ENCODE results near the gene KAZN. TPM values are rescaled to one million over a fixed set of nuclear protein-coding genes. Genes with fewer than 3 reads are reported as not detected.

KAZN gene
- polyA plus RNA-seq, 2 of the 4 experiments (the other 2 are of a cell fraction) = 1.3 to 1.9 TPM

DNA sequence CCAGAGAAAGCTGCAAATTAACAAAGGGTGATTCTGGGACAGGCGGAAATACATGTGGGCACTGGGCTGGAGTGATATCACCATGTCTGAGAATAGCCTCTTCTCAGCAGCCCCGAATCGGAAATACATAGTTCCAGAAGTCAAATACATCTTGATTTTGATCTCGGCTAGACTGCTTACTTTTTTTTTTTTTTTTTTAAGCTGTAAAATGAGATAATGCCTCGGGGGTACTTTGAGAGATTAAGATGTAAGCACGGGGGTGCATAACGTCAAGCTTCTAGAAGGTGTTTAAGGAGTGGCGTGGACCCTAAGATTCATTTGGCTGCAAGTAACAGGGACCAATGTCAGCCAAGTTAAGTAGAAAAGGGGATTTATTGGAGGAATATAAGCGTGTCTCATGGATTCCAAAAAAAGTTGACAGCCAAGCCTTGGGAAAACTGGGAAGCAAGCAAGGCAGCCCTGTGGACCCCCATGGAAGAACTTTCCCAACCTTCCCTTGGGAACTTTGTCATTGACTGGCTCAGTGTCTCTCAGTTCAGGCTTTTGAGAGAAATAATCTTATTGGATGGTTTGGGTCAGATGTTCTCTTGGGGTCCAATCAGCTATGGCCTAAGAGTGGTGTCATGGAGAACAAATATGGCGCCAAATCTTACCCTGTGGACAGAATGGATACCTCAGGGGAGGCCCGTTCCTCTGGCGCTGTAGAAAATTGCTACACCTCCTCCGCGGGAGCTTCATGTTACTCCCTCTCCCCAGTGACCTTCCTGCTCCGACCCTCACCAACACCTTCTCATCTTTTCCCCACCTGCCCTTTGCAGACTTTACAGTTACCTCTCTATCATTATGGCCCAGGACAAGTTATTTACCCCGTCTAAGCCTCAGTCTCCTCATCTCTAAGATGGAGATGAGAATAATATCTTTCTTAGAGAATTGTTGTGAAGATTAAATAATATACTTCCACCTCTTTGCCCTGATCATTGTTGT lies 186.6 kb downstream of the KAZN start:
- Histone ChIP-seq H3K4me2 (no peak overlapping the region), H3K4me1 (no peaks in the 10 kb centered on the region), H3K9me3 (no peaks in the 10 kb centered on the region), H3K4me3 (no peak overlapping the region), H3K27ac (no peak overlapping the region)
- ChIA-PET CTCF (interaction anchor here (0.8 kb wide), 1 partner anchor 647 kb away, joined by 3 read pairs; no protein-coding TSS in a partner anchor), POLR2A (no interaction called here)
- ATAC-seq = no peak
- TF ChIP-seq RFX5 (IDR thresholded peaks at IDR 0.05) (no peak), SREBF2 (IDR thresholded peaks at IDR 0.05) (no peak), EP300 (IDR thresholded peaks at IDR 0.05) (no peak), ESRRA (IDR thresholded peaks at IDR 0.05; ENCODE audit: borderline replicate concordance, low read length) (no peak), JUN (IDR thresholded peaks at IDR 0.05) (no peak), JUNB (IDR thresholded peaks at IDR 0.05) (no peak), MYC (IDR thresholded peaks at IDR 0.05; ENCODE audit: borderline replicate concordance, low read length) (no peak), RAD21 (conservative IDR thresholded peaks at IDR 0.05 in 1 of 2, IDR thresholded peaks at IDR 0.05 in 1 of 2) (no peak), HOXA7 (CRISPR knock-in tag; IDR thresholded peaks at IDR 0.05) (no peak), ZSCAN20 (CRISPR knock-in tag; IDR thresholded peaks at IDR 0.05) (no peak), NPAS2 (CRISPR knock-in tag; IDR thresholded peaks at IDR 0.05; ENCODE audit: borderline replicate concordance) (no peak), POLR2AphosphoS2 (conservative IDR thresholded peaks at IDR 0.05; ENCODE audit: low read length) (no peak), POLR2A (IDR thresholded peaks at IDR 0.05; ENCODE audit: low read length) (no peak)
- TF ChIP-seq, protein P1, sequence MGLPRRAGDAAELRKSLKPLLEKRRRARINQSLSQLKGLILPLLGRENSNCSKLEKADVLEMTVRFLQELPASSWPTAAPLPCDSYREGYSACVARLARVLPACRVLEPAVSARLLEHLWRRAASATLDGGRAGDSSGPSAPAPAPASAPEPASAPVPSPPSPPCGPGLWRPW (IDR thresholded peaks at IDR 0.05) = no peak
- TF ChIP-seq, protein P2, sequence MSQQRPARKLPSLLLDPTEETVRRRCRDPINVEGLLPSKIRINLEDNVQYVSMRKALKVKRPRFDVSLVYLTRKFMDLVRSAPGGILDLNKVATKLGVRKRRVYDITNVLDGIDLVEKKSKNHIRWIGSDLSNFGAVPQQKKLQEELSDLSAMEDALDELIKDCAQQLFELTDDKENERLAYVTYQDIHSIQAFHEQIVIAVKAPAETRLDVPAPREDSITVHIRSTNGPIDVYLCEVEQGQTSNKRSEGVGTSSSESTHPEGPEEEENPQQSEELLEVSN (IDR thresholded peaks at IDR 0.05; ENCODE audit: borderline replicate concordance, low read depth) = no peak
- TF ChIP-seq, protein P3, sequence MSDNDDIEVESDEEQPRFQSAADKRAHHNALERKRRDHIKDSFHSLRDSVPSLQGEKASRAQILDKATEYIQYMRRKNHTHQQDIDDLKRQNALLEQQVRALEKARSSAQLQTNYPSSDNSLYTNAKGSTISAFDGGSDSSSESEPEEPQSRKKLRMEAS (IDR thresholded peaks at IDR 0.05) = no peak
- TF ChIP-seq, protein P4, sequence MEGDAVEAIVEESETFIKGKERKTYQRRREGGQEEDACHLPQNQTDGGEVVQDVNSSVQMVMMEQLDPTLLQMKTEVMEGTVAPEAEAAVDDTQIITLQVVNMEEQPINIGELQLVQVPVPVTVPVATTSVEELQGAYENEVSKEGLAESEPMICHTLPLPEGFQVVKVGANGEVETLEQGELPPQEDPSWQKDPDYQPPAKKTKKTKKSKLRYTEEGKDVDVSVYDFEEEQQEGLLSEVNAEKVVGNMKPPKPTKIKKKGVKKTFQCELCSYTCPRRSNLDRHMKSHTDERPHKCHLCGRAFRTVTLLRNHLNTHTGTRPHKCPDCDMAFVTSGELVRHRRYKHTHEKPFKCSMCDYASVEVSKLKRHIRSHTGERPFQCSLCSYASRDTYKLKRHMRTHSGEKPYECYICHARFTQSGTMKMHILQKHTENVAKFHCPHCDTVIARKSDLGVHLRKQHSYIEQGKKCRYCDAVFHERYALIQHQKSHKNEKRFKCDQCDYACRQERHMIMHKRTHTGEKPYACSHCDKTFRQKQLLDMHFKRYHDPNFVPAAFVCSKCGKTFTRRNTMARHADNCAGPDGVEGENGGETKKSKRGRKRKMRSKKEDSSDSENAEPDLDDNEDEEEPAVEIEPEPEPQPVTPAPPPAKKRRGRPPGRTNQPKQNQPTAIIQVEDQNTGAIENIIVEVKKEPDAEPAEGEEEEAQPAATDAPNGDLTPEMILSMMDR (IDR thresholded peaks at IDR 0.05) = no peak
- 53% methylated on average over 16 of the region's 16 CpGs for WGBS (ENCODE audit: missing lambda C conversion rate)
- no peak for FAIRE-seq
- no peak for DNase-seq (ENCODE audit: low read depth in 1 of 2, low spot score in 1 of 2)

DNA sequence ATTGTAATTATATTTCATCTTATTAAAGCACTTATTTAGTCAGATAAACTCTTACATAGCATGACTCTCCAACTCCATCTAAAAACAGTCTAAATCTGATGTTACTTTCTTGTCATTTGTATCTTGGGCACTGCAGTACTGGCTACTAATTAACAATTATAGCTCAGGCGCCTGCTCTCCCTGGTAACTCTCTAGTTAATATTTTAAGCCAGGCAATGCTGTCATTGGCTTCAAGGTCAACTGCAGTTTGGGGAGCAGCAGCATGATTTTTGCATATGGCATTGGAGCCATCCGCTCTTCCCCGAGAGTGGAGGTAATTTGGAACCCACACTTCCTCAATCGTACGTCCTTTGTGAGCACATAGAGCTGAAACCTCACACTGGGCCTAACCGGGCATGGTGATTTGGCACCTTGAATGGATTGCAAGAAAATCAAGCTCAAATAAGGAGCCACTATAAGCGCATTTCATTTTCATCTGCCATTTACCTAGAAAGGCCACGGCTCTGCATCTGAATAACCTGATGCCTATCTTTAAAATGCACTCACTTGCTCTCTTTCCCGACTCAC lies 187.7 kb downstream of the KAZN start:
- Histone ChIP-seq H3K4me2 (no peak overlapping the region), H3K9me3 (no peaks in the 10 kb centered on the region), H3K27ac (no peak overlapping the region), H3K4me3 (no peak overlapping the region), H3K4me1 (no peaks in the 10 kb centered on the region)
- ATAC-seq = no peak
- no peak for FAIRE-seq
- ChIA-PET POLR2A (no interaction called here), CTCF (interaction anchor here (1.1 kb wide), 1 partner anchor 7 kb away, joined by 4 read pairs; no protein-coding TSS in a partner anchor)
- DNase-seq (ENCODE audit: low read depth in 1 of 2, low spot score in 1 of 2) = no peak
- TF ChIP-seq, protein P5, sequence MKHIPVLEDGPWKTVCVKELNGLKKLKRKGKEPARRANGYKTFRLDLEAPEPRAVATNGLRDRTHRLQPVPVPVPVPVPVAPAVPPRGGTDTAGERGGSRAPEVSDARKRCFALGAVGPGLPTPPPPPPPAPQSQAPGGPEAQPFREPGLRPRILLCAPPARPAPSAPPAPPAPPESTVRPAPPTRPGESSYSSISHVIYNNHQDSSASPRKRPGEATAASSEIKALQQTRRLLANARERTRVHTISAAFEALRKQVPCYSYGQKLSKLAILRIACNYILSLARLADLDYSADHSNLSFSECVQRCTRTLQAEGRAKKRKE (CRISPR knock-in tag; IDR thresholded peaks at IDR 0.05; ENCODE audit: low read depth) = no peak
- TF ChIP-seq FOSL2 (IDR thresholded peaks at IDR 0.05) (no peak), FOSL2 (CRISPR knock-in tag; IDR thresholded peaks at IDR 0.05) (no peak)
- 69% methylated on average over 9 of the region's 9 CpGs for WGBS (ENCODE audit: missing lambda C conversion rate)

All from A549 (cell line).